SH-SY5Y (cell line): ENCODE data around the gene MOB1A.

Source experiments
- GATA2 ChIP-seq: IDR thresholded peaks from 2 replicates; pipeline ENCODE4 v1.6.1; 2011; ENCODE audit warnings: mild to moderate bottlenecking, low read depth, low read length
- GATA3 ChIP-seq: IDR thresholded peaks from 2 replicates; pipeline ENCODE4 v1.6.1; 2011; ENCODE audit warnings: low read depth, mild to moderate bottlenecking, low read length, moderate library complexity

- TF ChIP-seq GATA2 (no peak), GATA3 (no peak)
These were observed 9.9 kb downstream of the MOB1A start for GRCh38 chr2:74168739-74169138.
